ENCODE data around the gene ADGRF4.

Gene ADGRF4

GRCh38 chr6:47733879-47734558 is 35.6 kb downstream of the ADGRF4 start:
- TF ChIP-seq EZH2 (IDR thresholded peaks at IDR 0.05; ENCODE audit: borderline replicate concordance, low read depth, low read length, severe bottlenecking), result no peak
- peak; percentile 43 for TF ChIP-seq CTCF (IDR thresholded peaks at IDR 0.05; ENCODE audit: borderline replicate concordance, extremely low read depth, low read length, poor library complexity, severe bottlenecking)
- Histone ChIP-seq H2AFZ (ENCODE audit: low read depth, low read length) (no peak overlapping the region), H3K27me3 (ENCODE audit: insufficient read depth, low read length, poor library complexity) (no peaks in the 10 kb centered on the region), H3K79me2 (ENCODE audit: insufficient read depth, low read length) (no peaks in the 10 kb centered on the region), H3K9ac (ENCODE audit: low read depth, low read length) (no peak overlapping the region), H3K4me3 (ENCODE audit: low read depth in 1 of 2, low read length in 2 of 2) (no peak overlapping the region), H3K27ac (ENCODE audit: low read length) (no peak overlapping the region), H4K20me1 (ENCODE audit: insufficient read depth, low read length) (no peaks in the 10 kb centered on the region), H3K36me3 (ENCODE audit: insufficient read depth, low read length) (no peaks in the 10 kb centered on the region), H3K9me3 (ENCODE audit: insufficient read depth, low read length, severe bottlenecking) (no peaks in the 10 kb centered on the region), H3K4me1 (ENCODE audit: insufficient read depth, low read length) (no peaks in the 10 kb centered on the region), H3K4me2 (ENCODE audit: insufficient read depth, low read length) (no peak overlapping the region)
- no peak for DNase-seq
- no peak for ATAC-seq (ENCODE audit: insufficient read depth, low read depth)

- H2AFZ ChIP-seq (ENCODE audit: low read depth, low read length), result no peak overlapping the region
- H3K4me3 ChIP-seq (ENCODE audit: low read depth in 1 of 2, low read length in 2 of 2), result no peak overlapping the region
Measured at GRCh38 chr6:47734831-47735481, 36.6 kb downstream of the ADGRF4 start.

GRCh38 chr6:47736083-47736700 is 37.8 kb downstream of the ADGRF4 start:
- Histone ChIP-seq H3K4me2 (ENCODE audit: insufficient read depth, low read length) (no peak overlapping the region), H2AFZ (ENCODE audit: low read depth, low read length) (no peak overlapping the region), H3K79me2 (ENCODE audit: insufficient read depth, low read length) (no peaks in the 10 kb centered on the region), H3K27me3 (ENCODE audit: insufficient read depth, low read length, poor library complexity) (no peaks in the 10 kb centered on the region), H3K4me1 (ENCODE audit: insufficient read depth, low read length) (no peaks in the 10 kb centered on the region), H3K9me3 (ENCODE audit: insufficient read depth, low read length, severe bottlenecking) (no peaks in the 10 kb centered on the region), H3K27ac (ENCODE audit: low read length) (no peak overlapping the region), H4K20me1 (ENCODE audit: insufficient read depth, low read length) (no peaks in the 10 kb centered on the region), H3K9ac (ENCODE audit: low read depth, low read length) (no peak overlapping the region), H3K36me3 (ENCODE audit: insufficient read depth, low read length) (no peaks in the 10 kb centered on the region), H3K4me3 (ENCODE audit: low read depth in 1 of 2, low read length in 2 of 2) (no peak overlapping the region)
- no peak for TF ChIP-seq CTCF (IDR thresholded peaks at IDR 0.05; ENCODE audit: borderline replicate concordance, extremely low read depth, low read length, poor library complexity, severe bottlenecking)
- TF ChIP-seq EZH2 (IDR thresholded peaks at IDR 0.05; ENCODE audit: borderline replicate concordance, low read depth, low read length, severe bottlenecking), result no peak
- no peak for DNase-seq
- no peak for ATAC-seq (ENCODE audit: insufficient read depth, low read depth)

More at GRCh38 chr6:47734831-47735481, 36.6 kb downstream of the ADGRF4 start:
- Histone ChIP-seq H3K9ac (ENCODE audit: low read depth, low read length) (no peak overlapping the region), H3K27ac (ENCODE audit: low read length) (no peak overlapping the region), H3K27me3 (ENCODE audit: insufficient read depth, low read length, poor library complexity) (no peaks in the 10 kb centered on the region), H3K36me3 (ENCODE audit: insufficient read depth, low read length) (no peaks in the 10 kb centered on the region), H4K20me1 (ENCODE audit: insufficient read depth, low read length) (no peaks in the 10 kb centered on the region), H3K4me1 (ENCODE audit: insufficient read depth, low read length) (no peaks in the 10 kb centered on the region), H3K79me2 (ENCODE audit: insufficient read depth, low read length) (no peaks in the 10 kb centered on the region), H3K4me2 (ENCODE audit: insufficient read depth, low read length) (no peak overlapping the region), H3K9me3 (ENCODE audit: insufficient read depth, low read length, severe bottlenecking) (no peaks in the 10 kb centered on the region)
- DNase-seq, result no peak
- TF ChIP-seq EZH2 (IDR thresholded peaks at IDR 0.05; ENCODE audit: borderline replicate concordance, low read depth, low read length, severe bottlenecking), result no peak
- TF ChIP-seq CTCF (IDR thresholded peaks at IDR 0.05; ENCODE audit: borderline replicate concordance, extremely low read depth, low read length, poor library complexity, severe bottlenecking), result no peak
- no peak for ATAC-seq (ENCODE audit: insufficient read depth, low read depth)
